Right lobe of liver (tissue), 6 donors: Measurements from ENCODE around the gene VAC14. TPM values are rescaled to one million over a fixed set of nuclear protein-coding genes. Genes with fewer than 3 reads are reported as not detected.

Experiments
- ATAC-seq, 4 donors: fragments of 200-7000 bp; cut with Tn5 transposase; one replicate each; pipeline ENCODE4 v1.9.1; 2020; ENCODE audit warnings: mild to moderate bottlenecking in 4 of 4, moderate library complexity in 4 of 4
- DNase-seq, 3 donors: peaks; one replicate each; pipeline ENCODE4 v3.0.0-alpha.2; 2020
- H3K27ac ChIP-seq, 3 donors: fragments of 200-600 bp; one replicate each; pipeline ENCODE4 v1.8.0; 2022
- H3K27me3 ChIP-seq, 2 donors: fragments of 200-600 bp; one replicate each; pipeline ENCODE4 v1.8.0; 2022
- H3K36me3 ChIP-seq, 4 donors: fragments of 200-600 bp; sonication (generic) in 1 of 4; one replicate each; pipeline versions ENCODE4 v1.5.1 to v1.8.0; 2017 to 2022; ENCODE audit warnings: control low read depth in 1 of 4
- H3K4me1 ChIP-seq, 4 donors: fragments of 200-600 bp; sonication (generic) in 1 of 4; one replicate each; pipeline versions ENCODE4 v1.5.1 to v1.8.0; 2017 to 2022; ENCODE audit warnings: control low read depth in 1 of 4
- H3K4me3 ChIP-seq, 3 donors: fragments of 200-600 bp; one replicate each; pipeline ENCODE4 v1.8.0; 2022
- H3K9me3 ChIP-seq, 4 donors: fragments of 200-600 bp; sonication (generic) in 1 of 4; one replicate each; pipeline versions ENCODE4 v1.5.1 to v1.8.0; 2017 to 2022; ENCODE audit warnings: control low read depth in 1 of 4
- POLR2A ChIP-seq: fragments of 450-650 bp; IDR thresholded peaks from one replicate; pipeline ENCODE4 v1.6.1; 2017; ENCODE audit warnings: antibody characterized with exemption, mild to moderate bottlenecking
- WGBS: methylation state at CpG from one replicate; pipeline ENCODE4 v1.1.6; 2018; ENCODE audit warnings: low coverage, low lambda C conversion rate; ENCODE audit not compliant: insufficient coverage; ENCODE audit errors: missing lambda C conversion rate; 5-methylcytosine and 5-hydroxymethylcytosine counted together
- intact Hi-C, 2 donors: fragments of 100-400 bp; cut with DNase I; formaldehyde crosslinking; loops; one replicate each; pipeline versions ENCODE4 v1.11.2 to v1.14.1; 2022
- total RNA-seq, 6 experiments: library from RNA; depleted of rRNA in 2 of 6; stranded (reverse); fragments of >200 nt in 2 of 6; fragmentation: NEBNext Ultra II Directional in 3 of 6; extraction: Animal tissue kit (Norgen Biotek cat#: 25700) in 3 of 6; gene quantifications; one replicate each; pipeline versions ENCODE4 v1.1.0 to v1.2.4, GENCODE V29; 2016 to 2023
- TF ChIP-seq, protein P1 (sequence below), 4 donors: fragments of 200-600 bp in 3 of 4; fragments of 450-650 bp in 1 of 4; IDR thresholded peaks; one replicate each; pipeline versions ENCODE4 v1.5.1 to v1.8.0; 2016 to 2022; ENCODE audit warnings: antibody characterized with exemption in 4 of 4, mild to moderate bottlenecking in 2 of 4
- donor health status: DM: no; HTN: yes; CAD: no.
- donor health status: DM: no; HTN: no; CAD: no.
- donor health status: DM: no; HTN: no; CAD: no.
- donor health status: DM: no; HTN: yes; CAD: no.
- donor health status: DM: no; HTN: yes; CAD: no.

The VAC14 gene
- total RNA-seq, 6 experiments from 2014 or later, result 14.3 to 40.2 (median 23.4) TPM

DNA sequence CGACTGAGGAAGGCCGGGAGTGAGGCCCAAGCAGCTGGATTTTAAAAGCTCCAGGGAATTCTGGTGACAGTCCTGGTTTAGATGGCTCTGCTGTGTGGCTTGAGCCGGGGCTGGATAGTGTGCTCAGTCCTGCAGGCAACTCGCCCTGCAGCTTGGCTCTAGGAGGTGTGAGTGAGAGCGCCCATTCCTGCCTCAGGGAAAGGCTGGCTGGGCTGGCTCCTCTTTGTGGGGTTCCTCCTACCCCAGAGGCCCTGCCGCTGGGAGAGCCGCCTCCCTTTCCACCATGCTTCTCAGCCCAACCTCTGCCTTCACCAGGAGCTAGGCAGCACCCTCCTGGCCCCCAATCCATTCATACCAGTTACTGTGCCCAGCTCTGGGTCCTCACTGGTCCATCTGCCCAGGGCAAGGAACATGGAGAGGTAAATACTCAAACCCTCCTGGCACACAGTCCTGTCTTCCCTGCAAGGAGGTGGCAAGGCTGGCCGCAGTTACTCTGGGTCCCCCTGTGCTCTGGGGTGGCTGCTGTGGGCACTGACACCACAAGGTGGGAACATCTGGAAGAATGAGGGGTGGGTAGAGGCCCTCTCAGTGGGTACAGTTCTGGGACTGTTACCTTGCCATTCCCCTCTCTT, 47.1 kb downstream of the VAC14 start:
- Histone ChIP-seq H3K4me1 (peaks cover 0 to 52% (median 34%) of the 10 kb centered on the region in 4 donors), H3K36me3 (peaks cover 0 to 5% (median 0%) of the 10 kb centered on the region in 4 donors), H3K4me3 (no peak overlapping the region), H3K27me3 (no peaks in the 10 kb centered on the region), H3K9me3 (no peaks in the 10 kb centered on the region), H3K27ac (peak overlapping the region in 1 of 3 donors; percentile 26)
- DNase-seq, result no peak
- no peak for ATAC-seq
- intact Hi-C loops, result no loop called here
- no CpG with 5 or more reads among the region's 8 CpGs for WGBS
- TF ChIP-seq, protein P1, sequence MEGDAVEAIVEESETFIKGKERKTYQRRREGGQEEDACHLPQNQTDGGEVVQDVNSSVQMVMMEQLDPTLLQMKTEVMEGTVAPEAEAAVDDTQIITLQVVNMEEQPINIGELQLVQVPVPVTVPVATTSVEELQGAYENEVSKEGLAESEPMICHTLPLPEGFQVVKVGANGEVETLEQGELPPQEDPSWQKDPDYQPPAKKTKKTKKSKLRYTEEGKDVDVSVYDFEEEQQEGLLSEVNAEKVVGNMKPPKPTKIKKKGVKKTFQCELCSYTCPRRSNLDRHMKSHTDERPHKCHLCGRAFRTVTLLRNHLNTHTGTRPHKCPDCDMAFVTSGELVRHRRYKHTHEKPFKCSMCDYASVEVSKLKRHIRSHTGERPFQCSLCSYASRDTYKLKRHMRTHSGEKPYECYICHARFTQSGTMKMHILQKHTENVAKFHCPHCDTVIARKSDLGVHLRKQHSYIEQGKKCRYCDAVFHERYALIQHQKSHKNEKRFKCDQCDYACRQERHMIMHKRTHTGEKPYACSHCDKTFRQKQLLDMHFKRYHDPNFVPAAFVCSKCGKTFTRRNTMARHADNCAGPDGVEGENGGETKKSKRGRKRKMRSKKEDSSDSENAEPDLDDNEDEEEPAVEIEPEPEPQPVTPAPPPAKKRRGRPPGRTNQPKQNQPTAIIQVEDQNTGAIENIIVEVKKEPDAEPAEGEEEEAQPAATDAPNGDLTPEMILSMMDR (IDR thresholded peaks at IDR 0.05), result no peak
- no peak for TF ChIP-seq POLR2A

DNA sequence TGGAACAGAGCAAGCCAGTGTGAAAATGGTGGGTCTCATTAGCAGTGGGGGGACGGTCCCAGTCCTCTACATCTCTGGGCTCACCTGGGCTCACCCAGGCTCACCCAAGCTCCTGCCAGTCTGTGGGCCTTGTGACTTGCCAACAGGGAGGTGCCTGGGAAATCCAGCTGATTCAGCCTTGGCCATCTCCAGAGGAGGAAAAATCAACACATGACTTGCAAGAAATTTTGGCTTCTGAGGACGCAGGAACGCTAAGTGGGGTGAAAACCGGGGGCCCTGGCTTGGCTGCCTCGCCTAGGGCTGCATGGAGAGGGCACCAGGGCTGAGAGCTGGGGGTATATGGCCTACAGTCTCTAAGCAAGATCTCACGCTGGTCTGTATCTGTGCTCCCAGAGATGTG, 47.7 kb downstream of the VAC14 start:
- 32% methylated on average over 3 of the region's 6 CpGs for WGBS
- TF ChIP-seq POLR2A, result no peak
- TF ChIP-seq, protein P1 (IDR thresholded peaks at IDR 0.05), result no peak
- DNase-seq, result peak in 1 of 3 donors; percentile 80

DNA sequence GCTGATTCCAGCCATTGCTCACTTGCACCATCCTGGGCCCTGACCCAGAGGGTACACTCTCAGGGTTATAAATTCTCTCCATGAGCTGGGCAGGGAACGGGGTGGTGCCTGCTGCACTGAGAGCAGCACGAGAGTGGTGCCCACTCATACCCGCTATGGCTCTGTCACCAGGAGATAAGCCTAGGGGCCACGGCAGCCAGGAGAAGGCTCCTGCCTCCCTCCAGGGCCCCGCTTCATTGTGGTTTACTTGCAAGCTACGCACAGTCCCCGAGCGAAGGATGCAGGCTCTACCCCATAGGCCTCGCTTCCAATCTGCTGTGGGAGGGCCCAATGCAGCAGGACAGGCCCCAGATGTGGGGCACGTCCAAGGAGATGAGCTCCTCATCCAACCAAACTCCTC, 48.5 kb downstream of the VAC14 start:
- DNase-seq (no peak), ATAC-seq (no peak)
- Histone ChIP-seq H3K9me3 (no peaks in the 10 kb centered on the region), H3K4me3 (no peak overlapping the region), H3K27ac (peak overlapping the region in 2 of 3 donors; percentile 69 to 84), H3K4me1 (peaks cover 0 to 66% (median 41%) of the 10 kb centered on the region in 4 donors), H3K27me3 (no peaks in the 10 kb centered on the region), H3K36me3 (peaks cover 0 to 5% (median 0%) of the 10 kb centered on the region in 4 donors)
- intact Hi-C loops, result no loop called here
- TF ChIP-seq POLR2A, result no peak
- TF ChIP-seq, protein P1 (IDR thresholded peaks at IDR 0.05), result no peak
- 89% methylated on average over 7 of the region's 10 CpGs for WGBS

More for the DNA sequence above, 47.7 kb downstream of the VAC14 start:
- peak in 2 of 4 donors; percentile 27 to 50 for ATAC-seq
- intact Hi-C loops, result no loop called here
- Histone ChIP-seq H3K9me3 (no peaks in the 10 kb centered on the region), H3K36me3 (peaks cover 0 to 5% (median 0%) of the 10 kb centered on the region in 4 donors), H3K4me1 (peaks cover 0 to 58% (median 37%) of the 10 kb centered on the region in 4 donors), H3K27me3 (no peaks in the 10 kb centered on the region), H3K27ac (peak overlapping the region in 1 of 3 donors; percentile 26), H3K4me3 (no peak overlapping the region)

DNA sequence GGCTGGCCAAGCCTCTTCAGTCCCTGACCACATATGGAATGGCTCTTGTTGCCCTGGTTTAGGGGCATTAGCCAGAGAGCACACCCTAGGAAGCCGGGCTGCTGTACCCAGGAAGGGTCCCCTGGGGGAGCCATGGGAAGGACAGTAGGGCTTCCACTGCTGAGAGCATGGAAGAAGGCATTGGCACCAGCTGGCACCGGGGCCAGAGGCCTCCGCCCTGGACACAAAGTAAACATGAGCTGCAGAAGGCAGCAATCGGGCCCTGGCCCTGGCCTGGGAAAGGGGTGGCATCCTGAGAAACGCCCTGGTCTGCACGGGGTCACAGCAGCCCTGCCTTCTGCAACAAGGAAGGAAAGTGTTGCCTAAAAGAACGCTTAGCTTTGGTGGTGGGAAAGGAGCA, 49.4 kb downstream of the VAC14 start:
- peaks cover 0 to under 1% (median 0%) of the 10 kb centered on the region in 4 donors for H3K36me3 ChIP-seq
- H3K9me3 ChIP-seq, result no peaks in the 10 kb centered on the region
- DNase-seq (peak; percentile 81 to 91 (median 89)), ATAC-seq (peak; percentile 42 to 70 (median 66))
- H3K4me3 ChIP-seq, result no peak overlapping the region
- intact Hi-C loops, result no loop called here
- no peaks in the 10 kb centered on the region for H3K27me3 ChIP-seq
- peaks cover 0 to 74% (median 45%) of the 10 kb centered on the region in 4 donors for H3K4me1 ChIP-seq
- TF ChIP-seq, protein P1 (IDR thresholded peaks at IDR 0.05), result no peak
- TF ChIP-seq POLR2A, result no peak
- peak overlapping the region; percentile 46 to 84 (median 69) for H3K27ac ChIP-seq
- WGBS, result 27% methylated on average over 6 of the region's 7 CpGs
